GM21786 (cell line): Measurements from ENCODE around the gene RBPJL.
A peak's percentile ranks its signal among the peaks of the same experiment; 100 is the strongest.

Experiments used
- ATAC-seq: cut with Tn5 transposase; IDR thresholded peaks from one replicate; pipeline ENCODE4 v1.9.1; 2021; ENCODE audit not compliant: unreplicated experiment

RBPJL gene

GRCh38 chr20:45316150-45317080 is 9.8 kb downstream of the RBPJL start:
- ATAC-seq = no peak

GRCh38 chr20:45317826-45318225 is 11.2 kb downstream of the RBPJL start:
- no peak for ATAC-seq

- ATAC-seq = no peak
Observed at GRCh38 chr20:45318386-45318939, 11.8 kb downstream of the RBPJL start.

- ATAC-seq = no peak
Observed at GRCh38 chr20:45318948-45319347, 12.3 kb downstream of the RBPJL start.

- ATAC-seq = peak; percentile 65
Observed at GRCh38 chr20:45320948-45321595, 14.4 kb downstream of the RBPJL start.

- ATAC-seq = no peak
Observed at GRCh38 chr20:45322952-45323383, 16.3 kb downstream of the RBPJL start.

GRCh38 chr20:45323731-45324130 is 17.1 kb downstream of the RBPJL start:
- ATAC-seq = no peak

GRCh38 chr20:45325371-45325770 is 18.7 kb downstream of the RBPJL start:
- no peak for ATAC-seq

GRCh38 chr20:45328451-45328850 is 21.8 kb downstream of the RBPJL start:
- no peak for ATAC-seq

GRCh38 chr20:45329497-45330319 is 23.1 kb downstream of the RBPJL start:
- no peak for ATAC-seq

GRCh38 chr20:45330476-45330875 is 23.8 kb downstream of the RBPJL start:
- ATAC-seq = no peak

GRCh38 chr20:45336530-45337366 is 30.1 kb downstream of the RBPJL start:
- no peak for ATAC-seq

- ATAC-seq = no peak
Observed at GRCh38 chr20:45337367-45338120, 30.9 kb downstream of the RBPJL start.

GRCh38 chr20:45338121-45339030 is 31.7 kb downstream of the RBPJL start:
- ATAC-seq = no peak

GRCh38 chr20:45339084-45339483 is 32.4 kb downstream of the RBPJL start:
- no peak for ATAC-seq

- ATAC-seq = no peak
Observed at GRCh38 chr20:45339799-45340198, 33.2 kb downstream of the RBPJL start.

GRCh38 chr20:45340236-45340847 is 33.7 kb downstream of the RBPJL start:
- no peak for ATAC-seq

- no peak for ATAC-seq
Observed at GRCh38 chr20:45340951-45341350, 34.3 kb downstream of the RBPJL start.
